Measurements from ENCODE around the gene PSME3.
A peak's percentile ranks its signal among the peaks of the same experiment; 100 is the strongest.

Gene PSME3

DNA sequence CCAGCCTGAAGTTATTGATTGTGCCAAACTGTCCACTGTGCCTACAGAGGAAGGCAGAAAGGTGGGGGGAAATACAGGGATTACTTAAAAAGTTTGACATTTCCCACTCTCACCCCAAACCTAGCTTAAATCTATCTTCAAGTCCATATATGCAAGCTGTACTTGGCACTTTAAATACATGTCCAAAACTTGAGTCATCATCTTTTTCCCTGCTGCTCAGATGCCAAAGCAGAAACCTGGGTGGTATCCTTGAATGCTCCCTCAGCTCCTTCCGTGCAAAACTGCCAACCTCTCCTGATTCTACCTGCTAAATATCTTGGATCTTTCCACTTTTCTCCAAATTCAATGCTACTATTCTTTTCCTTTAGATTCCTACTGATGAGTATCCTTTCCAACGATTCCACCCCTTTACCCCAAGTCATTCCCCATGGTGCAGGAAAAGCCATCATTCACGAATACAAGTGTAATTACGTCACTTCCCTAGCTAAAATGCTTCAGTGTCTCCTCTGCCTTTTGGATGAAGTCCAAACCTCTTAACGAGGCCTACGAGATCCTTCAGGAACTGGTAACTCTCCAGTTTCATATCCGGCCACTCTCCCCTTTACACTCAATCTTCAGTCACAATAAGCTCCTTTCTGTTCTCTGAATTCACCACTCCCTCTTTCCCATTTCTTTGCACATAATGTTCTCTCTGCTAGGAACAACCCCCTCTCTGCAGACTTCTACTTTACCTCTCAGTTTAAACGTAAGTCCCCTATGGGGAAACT lies 18.4 kb upstream of the PSME3 start:
- no peak for DNase-seq (ENCODE audit: extremely low read depth in 1 of 2, low read depth in 1 of 2)

DNA sequence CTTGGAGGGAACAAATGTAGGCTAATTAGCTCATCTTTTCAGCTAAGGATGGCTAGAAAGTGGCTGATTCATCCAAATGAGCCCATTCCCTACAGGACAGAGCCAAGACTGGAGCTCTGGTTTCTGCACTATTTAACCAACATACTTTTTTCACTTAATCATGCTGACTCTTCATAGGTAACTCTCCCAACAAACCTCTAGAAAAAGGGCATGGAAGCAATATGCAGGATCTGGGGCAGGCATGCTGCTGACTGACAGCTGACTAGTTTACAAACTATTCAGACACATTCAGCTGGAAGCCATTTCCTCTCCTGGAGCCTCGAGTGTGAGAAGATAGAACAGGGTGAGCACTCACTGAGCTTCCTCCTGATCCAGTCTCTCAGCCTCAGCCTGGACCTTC lies 15.3 kb upstream of the PSME3 start:
- no peak for DNase-seq (ENCODE audit: extremely low read depth in 1 of 2, low read depth in 1 of 2)

- no peak for DNase-seq (ENCODE audit: extremely low read depth in 1 of 2, low read depth in 1 of 2)
Observed at GRCh38 chr17:42818379-42818778, 14.8 kb upstream of the PSME3 start.

- DNase-seq (ENCODE audit: extremely low read depth in 1 of 2, low read depth in 1 of 2), result peak; percentile 33 to 54
Observed at GRCh38 chr17:42819939-42820535, 13.2 kb upstream of the PSME3 start.

DNA sequence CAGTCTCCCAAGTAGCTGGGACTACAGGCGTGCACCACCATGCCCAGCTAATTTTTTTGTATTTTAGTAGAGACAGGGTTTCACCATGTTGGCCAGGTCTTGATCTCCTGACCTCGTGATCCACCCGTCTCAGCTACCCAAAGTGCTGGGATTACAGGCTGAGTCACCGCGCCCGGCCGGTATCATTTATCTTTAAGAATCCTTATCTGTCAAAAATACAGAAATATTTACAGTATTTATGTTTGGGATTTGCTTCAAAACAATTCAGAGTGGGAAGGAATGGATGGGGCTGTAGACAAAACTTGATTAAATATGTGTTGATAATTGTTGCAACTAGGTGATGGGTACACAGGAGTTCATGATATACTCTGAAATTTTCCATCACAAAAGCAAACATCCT lies 12.0 kb upstream of the PSME3 start:
- no peak for DNase-seq (ENCODE audit: extremely low read depth in 1 of 2, low read depth in 1 of 2)

GRCh38 chr17:42827472-42827871 lies 5.7 kb upstream of the PSME3 start:
- no peak for DNase-seq (ENCODE audit: extremely low read depth in 1 of 2, low read depth in 1 of 2)

- no peak for DNase-seq (ENCODE audit: extremely low read depth in 1 of 2, low read depth in 1 of 2)
Observed at GRCh38 chr17:42830971-42831370, 2.2 kb upstream of the PSME3 start.

DNA sequence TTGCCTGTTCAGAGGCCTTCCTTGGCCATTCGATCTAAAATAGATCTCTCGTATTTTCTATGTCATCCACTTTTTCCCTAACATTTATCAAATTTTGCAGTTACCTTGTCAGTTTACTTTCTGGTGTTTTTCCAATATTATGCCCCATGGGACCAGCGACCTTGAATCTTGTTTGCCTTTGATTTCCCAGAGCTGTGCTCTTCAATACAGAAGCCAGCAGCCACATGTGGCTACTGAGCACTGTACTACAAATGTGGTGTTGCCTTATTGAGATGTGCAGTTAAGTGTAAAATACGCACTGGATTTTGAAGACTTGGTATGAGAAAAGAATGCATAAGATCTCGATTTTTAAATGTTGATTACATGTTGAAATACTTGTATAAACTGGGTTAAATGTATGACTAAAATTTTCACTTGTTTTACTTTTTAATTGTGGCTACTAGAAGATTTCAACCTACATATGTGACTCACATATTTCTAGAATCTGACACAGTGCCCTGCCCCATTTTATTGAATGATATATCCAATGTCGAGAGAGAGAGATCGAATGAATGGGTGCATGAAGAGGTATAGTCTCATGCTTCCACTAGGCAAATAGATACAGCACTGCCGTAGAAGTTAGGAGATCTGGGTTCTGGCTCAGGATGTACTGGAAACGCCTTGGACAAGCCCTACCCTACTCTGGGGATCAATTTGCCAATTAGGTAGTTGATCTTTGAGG lies 824 bp upstream of the PSME3 start:
- no peak for DNase-seq (ENCODE audit: extremely low read depth in 1 of 2, low read depth in 1 of 2)

- no peak for DNase-seq (ENCODE audit: extremely low read depth in 1 of 2, low read depth in 1 of 2)
Observed at GRCh38 chr17:42833767-42834422, 698 bp downstream of the PSME3 start.

DNA sequence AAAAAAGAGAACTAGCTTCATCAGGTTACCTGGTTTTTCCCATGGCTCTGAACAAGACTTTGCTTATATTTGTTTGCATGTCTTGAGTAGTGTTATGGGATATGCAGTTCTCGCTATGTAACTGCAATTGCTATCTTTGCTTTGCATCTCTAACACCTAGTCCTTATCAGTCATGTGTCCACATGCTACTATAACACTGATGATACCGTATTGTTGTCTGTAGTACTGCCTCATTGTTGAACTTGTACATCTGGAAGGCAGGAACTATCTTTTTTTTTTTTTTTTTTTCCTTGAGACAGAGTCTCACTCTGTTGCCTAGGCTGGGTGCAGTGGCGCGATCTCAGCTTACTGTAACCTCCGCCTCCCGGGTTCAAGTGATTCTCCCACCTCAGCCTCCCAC lies 2.5 kb downstream of the PSME3 start:
- no peak for DNase-seq (ENCODE audit: extremely low read depth in 1 of 2, low read depth in 1 of 2)

DNA sequence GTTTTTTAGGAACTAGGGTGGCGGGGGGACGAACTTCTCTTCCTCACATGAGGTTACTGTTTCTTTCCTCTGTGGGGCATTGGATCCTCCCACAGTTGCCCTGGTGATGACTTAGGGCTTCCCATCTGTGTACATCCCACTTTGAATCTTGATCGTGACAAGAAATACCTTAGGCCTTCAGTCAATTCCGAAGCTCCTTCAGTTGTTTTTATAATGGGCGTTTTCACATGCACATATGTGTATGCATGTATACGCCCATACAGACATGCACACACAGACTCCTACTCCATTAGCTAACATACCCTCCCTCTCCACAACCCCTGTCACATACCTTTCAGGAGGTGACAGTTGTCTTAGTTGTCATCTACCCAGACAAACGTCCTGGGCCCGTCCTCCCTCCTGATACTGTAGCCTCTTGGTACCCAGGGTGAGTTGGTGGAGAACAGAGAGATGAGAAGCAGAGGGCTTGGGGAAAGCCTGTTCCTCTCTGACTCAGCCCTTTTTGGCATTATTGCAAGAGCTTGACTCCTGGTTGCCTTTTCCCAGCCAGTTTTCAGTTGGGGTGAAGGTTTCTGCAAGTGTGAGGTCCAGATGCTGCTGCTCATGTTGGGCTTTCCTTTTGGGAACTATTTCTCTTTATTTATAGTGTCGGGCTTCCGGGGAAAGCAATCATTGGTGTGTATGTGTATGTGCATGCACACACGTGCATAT lies 8.9 kb downstream of the PSME3 start:
- DNase-seq (ENCODE audit: extremely low read depth in 1 of 2, low read depth in 1 of 2), result no peak

DNA sequence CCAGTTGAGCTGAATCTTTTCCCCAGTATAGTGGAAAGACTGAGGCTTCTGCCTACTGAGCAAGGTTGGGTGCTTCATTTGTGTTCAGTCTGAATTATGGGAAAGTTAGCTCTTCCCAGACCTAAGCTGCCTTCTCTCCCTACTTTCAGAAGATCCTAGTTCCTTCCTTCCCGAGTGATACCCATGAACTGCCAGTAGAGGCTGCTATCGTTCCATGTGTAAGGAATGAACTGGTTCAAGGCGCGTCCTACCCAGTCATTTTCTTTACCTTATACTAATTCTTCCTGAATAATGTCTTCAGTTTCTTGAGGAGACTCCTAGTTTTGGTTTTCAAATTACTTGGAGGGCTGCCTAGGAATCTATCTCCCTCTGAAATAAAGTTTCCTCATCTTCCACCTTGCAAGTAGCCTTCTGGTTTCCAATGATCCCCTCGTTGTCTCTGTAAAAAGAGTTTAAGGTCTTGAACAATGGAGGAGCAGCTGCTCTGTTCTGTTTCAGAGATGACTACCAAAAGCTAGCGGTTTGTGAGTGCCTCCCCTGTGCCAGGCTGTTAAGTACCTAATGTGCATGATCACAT lies 10.2 kb downstream of the PSME3 start:
- no peak for DNase-seq (ENCODE audit: extremely low read depth in 1 of 2, low read depth in 1 of 2)

DNA sequence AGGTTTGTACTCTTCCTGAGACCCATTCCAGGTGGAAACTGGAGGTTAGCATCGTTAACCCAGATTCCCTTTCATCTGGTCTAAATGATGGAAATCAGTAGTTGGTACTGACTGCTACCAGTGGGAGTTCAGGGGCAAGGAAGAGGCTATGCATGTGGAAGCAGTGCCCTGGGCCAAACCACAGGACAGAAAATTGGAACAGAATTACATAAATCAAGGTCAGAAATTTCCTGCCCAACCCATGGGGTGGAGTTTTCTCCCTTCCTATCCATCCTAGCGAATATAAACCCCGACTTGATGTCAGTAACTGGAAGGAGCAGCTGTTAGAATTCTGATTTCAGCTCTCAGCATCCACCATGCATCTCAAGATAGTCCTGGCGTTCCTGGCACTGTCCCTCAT lies 11.1 kb downstream of the PSME3 start, which contains the start of gene AOC2:
AOC2 (plus strand) TSS at position 310 of the 400 bp plus-strand sequence; CDS start at position 357, 47 bp downstream.
- no peak for DNase-seq (ENCODE audit: extremely low read depth in 1 of 2, low read depth in 1 of 2)

- DNase-seq (ENCODE audit: extremely low read depth in 1 of 2, low read depth in 1 of 2), result no peak
Observed at GRCh38 chr17:42844761-42845555, 11.8 kb downstream of the PSME3 start.

DNA sequence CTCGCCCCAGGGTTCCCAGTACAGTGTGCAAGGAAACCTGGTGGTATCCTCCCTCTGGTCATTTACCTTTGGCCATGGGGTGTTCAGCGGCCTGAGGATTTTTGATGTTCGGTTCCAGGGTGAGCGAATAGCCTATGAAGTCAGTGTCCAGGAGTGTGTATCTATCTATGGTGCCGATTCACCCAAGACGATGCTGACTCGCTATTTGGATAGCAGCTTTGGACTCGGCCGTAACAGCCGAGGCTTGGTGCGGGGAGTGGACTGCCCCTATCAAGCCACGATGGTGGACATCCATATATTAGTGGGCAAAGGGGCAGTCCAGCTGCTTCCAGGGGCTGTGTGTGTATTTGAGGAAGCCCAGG lies 12.3 kb downstream of the PSME3 start:
- no peak for DNase-seq (ENCODE audit: extremely low read depth in 1 of 2, low read depth in 1 of 2)

- DNase-seq (ENCODE audit: extremely low read depth in 1 of 2, low read depth in 1 of 2), result peak; percentile 38 to 59
Observed at GRCh38 chr17:42845918-42846593, 12.9 kb downstream of the PSME3 start.

DNA sequence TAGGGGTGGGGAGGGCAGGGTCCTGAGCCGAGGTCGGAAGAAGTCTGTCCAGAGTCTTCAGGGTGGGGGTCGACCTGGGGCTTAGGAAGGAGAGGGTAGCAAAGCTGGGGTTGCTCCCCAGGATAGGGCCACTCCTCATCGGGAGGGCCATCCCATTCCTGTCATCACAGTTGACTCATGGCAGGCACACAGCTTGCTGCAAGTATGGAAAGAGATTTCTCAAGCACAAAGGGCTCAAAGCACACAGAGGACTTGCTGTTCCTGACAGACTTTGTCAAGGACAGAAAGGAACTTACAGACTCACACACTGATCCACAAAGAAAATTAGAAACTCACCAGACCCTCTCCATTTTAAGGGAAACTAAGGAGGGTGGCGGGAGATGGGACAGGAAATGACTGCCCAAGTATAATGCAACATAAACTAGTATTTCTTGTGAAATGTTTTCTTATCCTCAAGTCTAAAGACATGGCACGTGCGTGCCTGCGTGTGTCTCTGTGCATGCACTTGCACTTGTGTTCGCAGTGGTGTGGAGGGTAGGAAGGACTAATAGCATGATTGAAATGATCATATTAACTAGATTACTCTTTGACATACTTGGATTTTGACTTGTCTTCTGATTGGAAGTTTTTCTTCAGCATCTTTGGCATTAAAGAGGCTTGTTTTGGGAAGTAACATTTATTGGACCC lies 13.5 kb downstream of the PSME3 start:
- DNase-seq (ENCODE audit: extremely low read depth in 1 of 2, low read depth in 1 of 2), result no peak

GRCh38 chr17:42848093-42848492 lies 14.9 kb downstream of the PSME3 start:
- DNase-seq (ENCODE audit: extremely low read depth in 1 of 2, low read depth in 1 of 2), result no peak

DNA sequence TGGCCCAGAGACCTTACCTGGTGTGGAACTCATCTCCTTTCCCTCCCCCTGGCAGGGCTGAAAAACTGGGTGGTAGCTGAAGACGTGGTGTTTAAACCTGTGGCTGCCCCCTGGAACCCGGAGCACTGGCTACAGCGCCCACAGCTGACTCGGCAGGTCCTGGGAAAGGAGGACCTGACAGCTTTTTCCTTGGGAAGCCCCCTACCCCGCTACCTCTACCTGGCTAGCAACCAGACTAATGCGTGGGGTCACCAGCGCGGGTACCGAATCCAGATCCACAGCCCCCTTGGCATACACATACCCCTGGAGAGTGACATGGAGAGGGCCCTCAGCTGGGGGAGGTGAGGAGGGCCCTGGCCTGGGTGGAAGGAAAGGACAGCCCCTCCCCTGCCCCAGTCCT lies 15.8 kb downstream of the PSME3 start:
- DNase-seq (ENCODE audit: extremely low read depth in 1 of 2, low read depth in 1 of 2), result no peak
